ENCODE data around the gene STIM1. TPM values are rescaled to one million over a fixed set of nuclear protein-coding genes. Genes with fewer than 3 reads are reported as not detected.

STIM1 gene
- total RNA-seq, 1 experiment from 2014 or later = 18.0 TPM

- no peak for TF ChIP-seq ZNF532 (CRISPR knock-in tag; IDR thresholded peaks at IDR 0.05; ENCODE audit: borderline replicate concordance)
- no peak for TF ChIP-seq NR3C1 (CRISPR knock-in tag; conservative IDR thresholded peaks at IDR 0.05; ENCODE audit: low read depth)
- no peak for TF ChIP-seq GRHL2 (CRISPR knock-in tag; IDR thresholded peaks at IDR 0.05; ENCODE audit: insufficient replicate concordance, severe bottlenecking)
- TF ChIP-seq ZNF425 (CRISPR knock-in tag; conservative IDR thresholded peaks at IDR 0.05) = no peak
Observed at GRCh38 chr11:4115128-4115527, 259.7 kb downstream of the STIM1 start (continued).

- ChIA-PET CTCF (interaction anchor here (1.3 kb wide), 1 partner anchor 264 kb away, joined by 3 read pairs; no protein-coding TSS in a partner anchor), POLR2A (no interaction called here)
- Mint-ChIP-seq H3K9me3 (no peaks in the 10 kb centered on the region), H3K27me3 (ENCODE audit: low read depth) (no peaks in the 10 kb centered on the region), H3K4me3 (no peak overlapping the region), H3K27ac (no peak overlapping the region; the same call in 1 of the 2 replicates), H3K4me1 (no peaks in the 10 kb centered on the region), H3K36me3 (peaks cover 46% of the 10 kb centered on the region)
- DNase-seq (ENCODE audit: low spot score) (no peak), ATAC-seq (no peak)
- TF ChIP-seq RORB (CRISPR knock-in tag; IDR thresholded peaks at IDR 0.05) (no peak), E2F4 (CRISPR knock-in tag; IDR thresholded peaks at IDR 0.05; ENCODE audit: borderline replicate concordance, low read depth) (no peak), NR2C2 (CRISPR knock-in tag; IDR thresholded peaks at IDR 0.05) (no peak), ZNF512 (CRISPR knock-in tag; IDR thresholded peaks at IDR 0.05; ENCODE audit: borderline replicate concordance) (no peak), CREB1 (CRISPR knock-in tag; IDR thresholded peaks at IDR 0.05) (no peak), ZSCAN18 (CRISPR knock-in tag; IDR thresholded peaks at IDR 0.05) (no peak), NR1H2 (CRISPR knock-in tag; IDR thresholded peaks at IDR 0.05) (no peak), GRHL2 (CRISPR knock-in tag; IDR thresholded peaks at IDR 0.05; ENCODE audit: insufficient replicate concordance, severe bottlenecking) (no peak), GABPB1 (CRISPR knock-in tag; IDR thresholded peaks at IDR 0.05) (no peak), ZNF219 (CRISPR knock-in tag; IDR thresholded peaks at IDR 0.05; ENCODE audit: borderline replicate concordance) (no peak), FOXP4 (CRISPR knock-in tag; IDR thresholded peaks at IDR 0.05) (no peak), USF2 (CRISPR knock-in tag; IDR thresholded peaks at IDR 0.05) (no peak), RELA (CRISPR knock-in tag; IDR thresholded peaks at IDR 0.05; ENCODE audit: borderline replicate concordance) (no peak), MAX (CRISPR knock-in tag; IDR thresholded peaks at IDR 0.05) (no peak), E2F5 (CRISPR knock-in tag; IDR thresholded peaks at IDR 0.05) (no peak)
Observed at GRCh38 chr11:4118107-4118506, 262.6 kb downstream of the STIM1 start.

All from WTC11 (cell line).